Hepatic stellate cell (primary cell): ENCODE measurements around the gene OR2G3.

Experiments
- DNase-seq: peaks from one replicate; pipeline ENCODE4 v3.0.0; 2011; ENCODE audit warnings: low spot score

Gene OR2G3

GRCh38 chr1:247605286-247605685 lies at the start of gene OR2G3:
TSS of gene OR2G3 (plus strand) at chr1:247605586. CDS start at chr1:247605586, 0 bp downstream.
- DNase-seq, result no peak

GRCh38 chr1:247557926-247558674 lies 47.3 kb upstream of the OR2G3 start:
- no peak for DNase-seq

- DNase-seq, result no peak
Observed at GRCh38 chr1:247561711-247562110, 43.7 kb upstream of the OR2G3 start.

GRCh38 chr1:247562198-247562597 lies 43.2 kb upstream of the OR2G3 start:
- no peak for DNase-seq

GRCh38 chr1:247574236-247574635 lies 31.1 kb upstream of the OR2G3 start:
- no peak for DNase-seq

- no peak for DNase-seq
Observed at GRCh38 chr1:247574664-247575063, 30.7 kb upstream of the OR2G3 start.

- DNase-seq, result peak; percentile 5
Observed at GRCh38 chr1:247576514-247576913, 28.9 kb upstream of the OR2G3 start.

GRCh38 chr1:247578946-247579460 lies 26.4 kb upstream of the OR2G3 start:
- no peak for DNase-seq

- no peak for DNase-seq
Observed at GRCh38 chr1:247588060-247588459, 17.3 kb upstream of the OR2G3 start, which contains the start of gene OR2G2. TSS of gene OR2G2 (plus strand) at chr1:247588360. CDS start at chr1:247588360, 0 bp downstream.

GRCh38 chr1:247613405-247613804 lies 8.0 kb downstream of the OR2G3 start:
- DNase-seq, result no peak

GRCh38 chr1:247614625-247615024 lies 9.2 kb downstream of the OR2G3 start:
- DNase-seq, result no peak

- no peak for DNase-seq
Observed at GRCh38 chr1:247627951-247628350, 22.6 kb downstream of the OR2G3 start.

- no peak for DNase-seq
Observed at GRCh38 chr1:247638011-247638410, 32.6 kb downstream of the OR2G3 start.

- DNase-seq, result no peak
Observed at GRCh38 chr1:247638781-247639180, 33.4 kb downstream of the OR2G3 start.

- peak; percentile 57 for DNase-seq
Observed at GRCh38 chr1:247639381-247639981, 34.1 kb downstream of the OR2G3 start.

- DNase-seq, result no peak
Observed at GRCh38 chr1:247642742-247643141, 37.4 kb downstream of the OR2G3 start.

GRCh38 chr1:247646867-247647266 lies 41.5 kb downstream of the OR2G3 start:
- DNase-seq, result no peak

- DNase-seq, result no peak
Observed at GRCh38 chr1:247647864-247648263, 42.5 kb downstream of the OR2G3 start.

- no peak for DNase-seq
Observed at GRCh38 chr1:247653040-247653439, 47.7 kb downstream of the OR2G3 start.
